Fibroblast of lung (primary cell): ENCODE measurements around the gene IL19.

Experiments
- EZH2 ChIP-seq: IDR thresholded peaks from 2 replicates; pipeline ENCODE4 v1.5.1; 2012; ENCODE audit warnings: low read length, control low read depth, mild to moderate bottlenecking; ENCODE audit errors: missing control alignments
- TF ChIP-seq, protein P1 (sequence below), 2 donors: IDR thresholded peaks in 1 of 2; conservative IDR thresholded peaks in 1 of 2; 1 replicate in 1 of 2; 2 replicates in 1 of 2; pipeline ENCODE4 v1.5.1; 2011 to 2012; ENCODE audit warnings: low read length in 2 of 2, control low read depth in 1 of 2, inconsistent platforms in 1 of 2, low read depth in 1 of 2, mild to moderate bottlenecking in 1 of 2

DNA sequence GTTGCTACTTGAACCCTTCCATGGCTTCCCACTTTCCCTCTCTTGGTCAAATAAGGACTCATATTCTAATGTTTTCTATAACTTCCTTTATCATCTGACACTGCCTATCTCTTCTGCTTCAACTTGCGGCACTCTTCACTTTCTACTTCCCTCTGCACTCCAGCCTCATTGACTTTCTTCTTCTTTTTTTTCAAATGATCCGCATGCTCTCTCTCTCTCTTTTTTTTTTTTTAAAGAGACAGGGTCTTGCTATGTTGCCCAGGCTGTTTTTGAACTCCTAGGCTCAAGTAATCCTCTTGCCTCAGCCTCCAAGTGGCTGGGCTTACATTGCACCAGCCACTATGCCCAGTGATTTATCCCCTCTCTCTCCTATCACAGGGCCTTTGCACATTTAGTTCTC is 9.1 kb downstream of the IL19 start:
- TF ChIP-seq EZH2: no peak
- TF ChIP-seq, protein P1, sequence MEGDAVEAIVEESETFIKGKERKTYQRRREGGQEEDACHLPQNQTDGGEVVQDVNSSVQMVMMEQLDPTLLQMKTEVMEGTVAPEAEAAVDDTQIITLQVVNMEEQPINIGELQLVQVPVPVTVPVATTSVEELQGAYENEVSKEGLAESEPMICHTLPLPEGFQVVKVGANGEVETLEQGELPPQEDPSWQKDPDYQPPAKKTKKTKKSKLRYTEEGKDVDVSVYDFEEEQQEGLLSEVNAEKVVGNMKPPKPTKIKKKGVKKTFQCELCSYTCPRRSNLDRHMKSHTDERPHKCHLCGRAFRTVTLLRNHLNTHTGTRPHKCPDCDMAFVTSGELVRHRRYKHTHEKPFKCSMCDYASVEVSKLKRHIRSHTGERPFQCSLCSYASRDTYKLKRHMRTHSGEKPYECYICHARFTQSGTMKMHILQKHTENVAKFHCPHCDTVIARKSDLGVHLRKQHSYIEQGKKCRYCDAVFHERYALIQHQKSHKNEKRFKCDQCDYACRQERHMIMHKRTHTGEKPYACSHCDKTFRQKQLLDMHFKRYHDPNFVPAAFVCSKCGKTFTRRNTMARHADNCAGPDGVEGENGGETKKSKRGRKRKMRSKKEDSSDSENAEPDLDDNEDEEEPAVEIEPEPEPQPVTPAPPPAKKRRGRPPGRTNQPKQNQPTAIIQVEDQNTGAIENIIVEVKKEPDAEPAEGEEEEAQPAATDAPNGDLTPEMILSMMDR (conservative IDR thresholded peaks at IDR 0.05 in 1 of 2, IDR thresholded peaks at IDR 0.05 in 1 of 2; ENCODE audit: low read depth in 1 of 2, low read length in 2 of 2): no peak
